Right lobe of liver (tissue), 4 donors: Measurements from ENCODE around the gene ESRRB.

Experiments used
- CTCF ChIP-seq, 4 donors: fragments of 200-600 bp in 3 of 4; fragments of 450-650 bp in 1 of 4; IDR thresholded peaks; one replicate each; pipeline versions ENCODE4 v1.5.1 to v1.8.0; 2016 to 2022; ENCODE audit warnings: antibody characterized with exemption in 4 of 4, mild to moderate bottlenecking in 2 of 4
- POLR2A ChIP-seq: fragments of 450-650 bp; IDR thresholded peaks from one replicate; pipeline ENCODE4 v1.6.1; 2017; ENCODE audit warnings: antibody characterized with exemption, mild to moderate bottlenecking
- donor health status: DM: no; HTN: no; CAD: no.
- donor health status: DM: no; HTN: no; CAD: no.
- donor health status: DM: no; HTN: yes; CAD: no.

DNA sequence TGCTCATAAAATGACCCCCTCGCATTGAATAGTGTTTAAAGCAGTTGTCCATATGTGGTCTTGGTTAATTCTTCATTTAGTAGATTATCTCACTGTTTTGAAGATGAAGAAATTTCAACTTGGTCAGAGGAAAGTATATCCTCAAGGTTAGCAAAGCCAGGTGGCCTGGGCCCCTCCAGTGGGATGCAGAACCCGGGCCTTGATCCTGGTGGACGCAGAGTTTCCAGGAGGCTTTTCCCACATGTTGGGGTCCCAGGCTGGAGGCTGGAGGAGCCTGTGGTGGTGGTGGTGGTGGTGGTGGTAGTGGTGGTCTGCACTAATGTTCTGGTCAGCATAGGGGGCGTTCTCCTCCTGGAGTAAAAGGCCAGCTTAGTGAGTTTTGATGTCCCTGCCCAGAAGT lies 85.9 kb downstream of the ESRRB start:
- TF ChIP-seq CTCF (IDR thresholded peaks at IDR 0.05) (no peak), POLR2A (no peak)
